ENCODE measurements around the gene EHD1.
A peak's percentile ranks its signal among the peaks of the same experiment; 100 is the strongest.

Gene EHD1

DNA sequence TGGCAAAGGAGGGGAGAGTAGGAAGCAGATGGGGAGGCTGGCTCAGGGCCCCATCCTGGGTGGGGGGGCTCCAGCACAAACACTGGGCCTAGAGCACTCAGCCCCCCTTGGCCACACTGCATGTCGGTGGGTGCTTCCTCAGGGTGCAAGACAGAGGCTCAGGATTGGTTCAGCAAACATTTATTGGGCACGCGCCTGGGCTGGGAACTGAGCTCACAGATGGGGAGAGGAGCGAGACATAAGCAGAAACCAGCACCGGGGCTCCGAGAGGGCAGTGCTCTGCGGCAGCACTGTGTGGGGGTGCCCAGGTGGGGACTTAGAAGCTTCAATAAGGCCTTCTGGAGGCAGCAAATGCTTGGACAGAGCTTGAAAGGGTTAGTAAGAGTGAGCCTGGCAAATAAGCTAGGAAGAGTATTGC, 12.1 kb upstream of the EHD1 start:
- no peak for DNase-seq (ENCODE audit: low spot score)

DNA sequence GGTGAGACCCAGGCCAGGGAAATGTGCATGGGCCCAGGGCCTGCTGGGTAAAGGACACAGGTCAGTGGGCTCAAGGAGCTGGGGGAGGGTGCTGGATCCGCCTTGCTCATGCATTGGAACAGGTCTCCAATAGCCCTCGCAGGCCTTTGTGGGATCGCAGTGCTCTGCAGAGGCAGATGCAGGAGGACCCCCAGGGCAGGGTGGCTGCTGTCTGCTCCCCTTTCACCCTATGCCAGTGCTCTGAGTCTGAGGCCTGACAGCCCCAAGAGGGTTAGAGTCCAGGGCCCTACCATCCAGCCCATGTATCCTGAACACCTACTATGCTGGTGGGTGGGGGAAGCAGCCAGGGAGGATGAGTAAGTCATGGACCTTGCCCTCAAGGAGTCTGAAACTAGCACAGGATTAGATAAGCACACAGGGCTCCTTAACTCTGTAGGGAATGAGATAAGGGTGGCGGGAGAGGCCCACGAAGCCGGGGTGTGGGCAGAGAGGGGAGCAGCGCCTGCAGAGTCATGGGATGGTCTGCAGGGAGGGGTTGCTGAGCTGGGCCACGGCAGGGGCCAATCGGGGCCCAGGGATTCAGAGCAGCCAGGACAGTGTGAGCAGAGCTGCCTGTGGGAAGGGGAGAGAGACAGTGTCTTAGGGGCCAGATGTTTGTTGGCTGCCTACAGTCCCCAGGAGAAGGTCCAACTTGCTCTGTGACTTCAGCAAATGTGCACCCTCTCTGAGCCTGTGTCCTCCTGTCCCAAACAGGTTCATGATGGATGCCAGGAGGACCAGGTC, 10.5 kb upstream of the EHD1 start:
- DNase-seq (ENCODE audit: low spot score): no peak

DNA sequence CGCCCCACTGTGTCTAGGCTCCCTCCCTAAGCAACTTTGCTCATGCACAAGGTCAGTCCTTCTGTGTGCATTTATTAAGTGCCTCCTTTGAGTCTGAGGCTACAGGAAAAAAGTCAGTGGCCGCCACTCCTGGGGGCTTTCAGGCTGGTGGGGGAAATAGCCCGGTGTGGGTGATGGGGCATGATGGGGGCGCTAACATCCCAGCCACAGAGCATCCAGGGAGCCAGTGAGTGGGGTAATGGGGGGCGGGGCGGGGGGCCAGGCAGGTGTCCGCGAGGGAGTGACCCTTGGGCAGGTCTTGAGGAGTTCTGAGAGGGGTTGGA, 9.9 kb upstream of the EHD1 start:
- DNase-seq (ENCODE audit: low spot score): no peak

DNA sequence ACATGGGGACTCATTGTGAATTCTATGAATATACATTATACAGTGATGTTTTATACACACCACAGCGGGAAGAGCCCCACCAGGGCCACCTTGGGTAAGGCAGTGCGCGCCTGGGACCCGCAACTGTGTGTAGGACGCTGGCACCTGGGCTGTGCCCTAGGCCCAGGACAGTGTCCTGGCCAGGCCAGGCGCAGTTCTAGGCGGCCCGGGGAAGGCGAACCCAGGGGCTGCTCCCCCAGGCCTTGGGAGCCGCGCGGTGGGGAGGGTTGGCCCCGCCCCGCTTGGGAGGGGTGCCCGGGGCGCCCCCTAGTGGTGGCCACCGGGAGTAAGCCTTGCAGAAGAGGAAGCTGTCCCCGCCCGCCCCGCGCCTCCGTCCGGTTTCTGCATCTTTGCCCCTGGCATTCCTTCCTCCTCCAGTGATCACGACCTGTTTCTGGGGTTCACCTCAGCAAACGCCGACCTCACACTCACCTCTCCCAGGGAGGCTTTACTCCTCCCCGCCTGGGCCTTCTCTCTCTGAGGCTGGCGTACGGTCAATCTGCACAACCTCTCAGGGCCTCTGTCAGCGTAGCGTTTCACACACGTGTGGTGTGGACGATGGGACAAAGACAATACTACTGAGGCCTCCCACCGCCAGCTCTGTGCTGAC, 9.5 kb upstream of the EHD1 start:
- DNase-seq (ENCODE audit: low spot score): peak; percentile 84

DNA sequence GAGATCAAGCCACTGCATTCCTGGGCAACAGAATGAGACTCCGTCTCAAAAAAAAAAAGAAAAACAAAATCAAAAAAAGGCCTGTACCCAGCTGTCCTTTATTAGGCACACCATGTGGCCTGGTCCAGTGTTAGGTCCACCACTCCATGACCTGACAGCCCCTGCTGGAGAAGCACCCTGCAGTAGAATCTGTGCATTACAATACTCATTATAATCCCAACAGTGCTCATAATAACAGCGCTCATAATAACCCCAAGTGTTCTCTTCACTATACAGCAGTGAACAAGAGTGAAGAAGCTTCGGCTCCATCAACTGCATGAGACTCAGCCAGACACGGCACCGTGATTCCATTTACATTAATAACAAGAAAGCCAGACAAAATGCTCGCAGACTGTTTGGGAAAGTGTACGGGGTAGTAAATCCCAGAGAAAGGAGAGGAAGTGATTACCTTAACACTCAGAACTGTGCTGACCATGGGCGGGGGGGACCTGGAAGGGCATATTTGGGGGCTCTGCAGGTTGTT, 8.9 kb upstream of the EHD1 start:
- DNase-seq (ENCODE audit: low spot score): no peak

DNA sequence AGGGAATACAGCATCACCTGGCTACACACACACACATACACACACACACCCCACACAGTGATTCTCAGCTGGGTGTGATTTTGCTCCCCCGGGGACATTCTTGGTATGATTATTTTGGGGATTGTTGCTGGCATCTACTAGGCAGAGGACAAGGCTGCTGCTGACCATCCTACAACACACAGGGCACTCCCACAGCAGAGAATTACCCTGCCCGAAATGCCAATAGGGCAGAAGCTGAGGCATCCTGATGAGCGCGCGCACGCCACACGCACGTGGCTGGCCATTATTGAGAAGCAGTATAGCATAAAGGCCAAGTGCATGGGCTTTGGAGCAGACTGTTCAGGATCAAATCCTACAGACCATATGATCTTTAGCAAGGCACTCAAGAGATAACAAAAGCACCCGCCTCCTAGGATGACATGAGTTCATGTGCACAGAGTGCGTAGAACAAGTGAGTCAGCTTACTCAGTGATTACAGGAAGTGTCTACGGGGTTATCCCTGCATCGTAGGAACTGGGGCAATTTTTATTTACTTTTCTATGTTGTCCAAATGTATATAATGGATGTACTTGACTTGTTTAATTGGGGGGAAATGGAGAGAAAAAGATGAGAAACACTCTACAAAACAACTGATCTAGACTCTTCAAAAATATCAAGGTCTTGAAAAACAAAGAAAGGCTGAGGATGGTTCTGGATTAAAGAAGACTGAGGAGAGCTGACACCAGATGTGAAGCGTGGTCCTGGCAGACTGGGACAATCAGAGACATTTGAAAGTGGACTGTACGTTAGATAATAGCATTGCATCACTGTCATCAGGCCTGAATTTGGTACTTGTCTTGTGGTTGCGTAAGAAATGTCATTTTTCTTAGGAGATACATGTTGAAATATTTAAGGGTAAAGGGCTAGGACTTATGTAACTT, 7.2 kb upstream of the EHD1 start:
- DNase-seq (ENCODE audit: low spot score): peak; percentile 68

DNA sequence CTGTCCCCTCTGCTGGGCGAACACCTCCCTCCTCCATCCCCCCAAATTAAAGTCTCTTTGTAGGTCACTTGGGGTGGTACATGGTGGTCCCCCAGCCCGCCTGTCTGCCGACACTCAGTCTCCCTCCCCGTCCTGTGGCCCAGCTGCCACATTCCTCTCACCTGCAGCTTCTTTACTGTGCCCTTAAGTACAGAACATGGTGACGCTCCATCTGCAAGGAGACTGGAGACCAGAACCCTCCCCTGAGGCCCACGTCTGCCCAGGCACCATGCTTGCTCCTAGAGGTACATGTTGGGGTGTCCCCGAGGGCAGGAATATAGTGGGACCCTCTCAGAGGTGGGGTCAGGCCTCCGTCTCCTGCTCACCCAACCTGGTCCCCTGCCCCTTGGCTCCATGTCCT, 5.6 kb upstream of the EHD1 start:
- no peak for DNase-seq (ENCODE audit: low spot score)

DNA sequence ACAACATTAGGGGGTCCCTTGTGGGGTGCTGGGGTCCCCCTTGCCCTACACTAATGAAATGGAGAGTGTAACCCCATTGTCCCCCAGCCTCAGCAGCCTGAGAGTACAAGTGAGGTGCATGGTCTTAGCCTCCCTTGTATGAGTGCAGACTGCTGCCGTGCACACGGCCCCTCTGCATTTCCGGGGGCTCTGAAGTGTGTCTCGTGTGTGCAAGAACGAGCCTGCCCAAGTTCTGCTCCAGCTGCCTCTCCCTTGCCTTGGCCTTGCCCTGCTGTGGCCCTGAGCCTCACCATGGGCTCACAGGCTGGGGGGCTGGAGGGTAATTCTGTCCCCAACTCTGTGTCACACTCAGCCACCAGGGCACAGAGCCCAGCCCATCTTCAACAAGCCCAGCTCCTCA, 5.2 kb upstream of the EHD1 start:
- DNase-seq (ENCODE audit: low spot score): no peak

DNA sequence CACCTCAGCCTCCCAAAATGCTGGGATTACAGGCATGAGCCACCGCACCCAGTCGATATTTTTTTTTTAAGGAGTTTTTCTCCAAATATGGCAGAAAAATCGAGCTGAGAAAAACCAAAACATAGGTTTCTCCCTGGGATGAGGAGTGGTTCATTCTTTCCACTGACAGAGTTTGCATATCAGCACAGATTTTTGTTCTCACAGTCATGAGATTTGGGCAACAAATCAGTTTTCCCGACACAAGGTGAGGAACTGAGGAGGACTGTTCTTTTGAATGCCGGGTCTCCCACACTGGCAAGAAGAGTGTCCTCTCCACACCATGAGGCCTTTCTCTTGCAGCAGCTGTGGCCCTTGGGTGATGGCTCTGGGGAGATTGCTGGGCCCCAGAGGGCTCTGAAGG, 3.8 kb upstream of the EHD1 start:
- DNase-seq (ENCODE audit: low spot score): no peak

DNA sequence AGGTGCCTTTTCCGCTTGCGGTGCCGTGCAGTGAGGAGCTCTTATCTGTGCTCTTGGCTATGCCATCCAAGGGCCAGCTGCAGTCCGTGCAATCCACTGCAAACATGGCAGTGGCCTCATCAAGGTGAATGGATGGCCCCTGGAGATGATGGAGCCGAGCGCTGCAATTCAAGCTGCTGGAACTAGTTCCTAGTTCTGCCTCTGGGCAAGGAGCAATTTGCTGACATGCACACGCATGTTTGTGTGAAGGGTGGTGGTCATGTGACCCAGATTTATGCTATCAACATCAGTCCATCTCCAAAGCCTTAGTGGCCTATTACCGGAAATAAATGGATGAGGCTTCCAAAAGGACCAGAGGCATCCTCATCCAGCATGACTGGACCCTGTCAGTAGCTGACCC, 3.1 kb upstream of the EHD1 start:
- DNase-seq (ENCODE audit: low spot score): no peak

DNA sequence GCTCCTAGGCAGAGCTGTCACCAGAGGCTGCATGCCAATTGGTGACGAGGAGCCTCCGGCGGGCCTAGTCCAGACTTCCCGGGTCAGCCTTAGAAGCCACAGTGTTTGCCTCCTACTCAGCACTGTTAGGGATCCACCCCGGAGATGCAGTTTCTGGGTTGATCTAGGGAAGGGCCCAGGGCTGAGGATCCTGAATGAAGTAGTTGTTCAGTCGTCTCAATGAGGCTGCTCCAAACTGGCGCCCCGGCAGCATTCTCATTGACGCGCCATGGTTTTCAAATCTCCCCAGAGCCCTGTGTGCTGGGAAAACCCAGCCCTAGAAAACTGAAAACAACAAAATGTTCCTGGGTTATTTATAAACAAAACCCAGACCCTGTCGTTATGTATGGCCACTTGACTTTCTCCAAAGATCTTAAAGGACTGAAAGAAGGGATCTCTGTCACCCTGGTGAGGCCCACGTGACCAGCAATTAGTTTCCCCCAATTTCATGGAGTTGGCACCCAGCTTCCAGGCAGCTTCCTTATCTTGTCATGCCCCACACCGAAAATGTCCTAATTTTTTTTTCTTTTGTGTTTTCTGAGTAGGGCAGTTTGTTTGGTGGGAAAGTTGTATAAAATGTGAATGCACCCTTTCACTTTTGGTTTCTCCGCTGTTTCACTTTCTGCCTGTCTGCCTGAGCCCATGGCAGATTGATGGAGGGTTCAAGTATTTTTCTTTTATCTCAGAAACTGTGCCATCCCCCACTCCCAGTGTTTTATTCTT, 2.0 kb upstream of the EHD1 start:
- DNase-seq (ENCODE audit: low spot score): no peak

DNA sequence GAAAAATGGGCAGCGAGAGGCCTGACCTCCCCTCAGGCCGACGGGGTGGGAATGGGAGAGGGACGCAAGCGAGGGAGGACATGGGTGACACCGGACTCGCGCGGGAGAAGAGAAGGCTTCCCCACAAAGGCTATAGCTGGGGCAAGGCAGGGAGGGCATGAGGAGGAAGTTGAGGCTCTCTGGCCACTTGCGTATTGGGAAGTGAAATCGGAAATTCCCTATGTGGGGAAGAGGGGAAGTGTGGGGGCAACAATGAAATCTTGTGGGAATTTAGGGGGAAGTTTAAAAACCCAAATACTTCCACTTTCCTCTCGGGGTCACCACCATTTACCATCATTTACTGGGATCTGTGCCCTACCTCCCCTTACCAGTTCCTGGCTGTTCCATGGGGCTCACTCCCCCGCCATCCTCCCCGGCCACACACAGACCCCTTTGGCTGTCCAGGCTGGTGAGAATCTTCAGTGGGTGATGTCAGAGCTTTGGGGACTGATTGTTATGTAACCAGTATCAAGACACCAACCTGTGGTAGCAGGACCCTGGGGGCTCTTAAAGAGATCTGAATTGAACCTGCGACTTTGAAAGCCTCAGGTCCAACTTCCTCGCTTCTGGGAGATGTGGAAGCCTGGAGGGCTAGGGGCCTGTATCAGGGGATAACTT, 951 bp upstream of the EHD1 start:
- no peak for DNase-seq (ENCODE audit: low spot score)

DNA sequence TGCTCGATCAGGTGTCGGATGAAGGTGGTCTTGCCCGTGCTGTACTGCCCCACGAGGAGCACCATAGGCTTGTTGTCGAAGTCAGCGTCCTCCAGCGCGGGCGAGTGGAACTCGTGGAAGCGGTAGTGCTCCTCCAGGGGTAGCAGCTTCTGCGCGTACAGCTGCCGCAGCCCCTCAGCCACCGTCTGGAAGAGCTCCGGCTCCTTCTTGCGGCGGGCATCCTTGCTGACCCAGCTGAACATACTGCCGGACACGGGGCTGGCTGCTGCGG, 263 bp downstream of the EHD1 start:
- DNase-seq (ENCODE audit: low spot score): no peak

DNA sequence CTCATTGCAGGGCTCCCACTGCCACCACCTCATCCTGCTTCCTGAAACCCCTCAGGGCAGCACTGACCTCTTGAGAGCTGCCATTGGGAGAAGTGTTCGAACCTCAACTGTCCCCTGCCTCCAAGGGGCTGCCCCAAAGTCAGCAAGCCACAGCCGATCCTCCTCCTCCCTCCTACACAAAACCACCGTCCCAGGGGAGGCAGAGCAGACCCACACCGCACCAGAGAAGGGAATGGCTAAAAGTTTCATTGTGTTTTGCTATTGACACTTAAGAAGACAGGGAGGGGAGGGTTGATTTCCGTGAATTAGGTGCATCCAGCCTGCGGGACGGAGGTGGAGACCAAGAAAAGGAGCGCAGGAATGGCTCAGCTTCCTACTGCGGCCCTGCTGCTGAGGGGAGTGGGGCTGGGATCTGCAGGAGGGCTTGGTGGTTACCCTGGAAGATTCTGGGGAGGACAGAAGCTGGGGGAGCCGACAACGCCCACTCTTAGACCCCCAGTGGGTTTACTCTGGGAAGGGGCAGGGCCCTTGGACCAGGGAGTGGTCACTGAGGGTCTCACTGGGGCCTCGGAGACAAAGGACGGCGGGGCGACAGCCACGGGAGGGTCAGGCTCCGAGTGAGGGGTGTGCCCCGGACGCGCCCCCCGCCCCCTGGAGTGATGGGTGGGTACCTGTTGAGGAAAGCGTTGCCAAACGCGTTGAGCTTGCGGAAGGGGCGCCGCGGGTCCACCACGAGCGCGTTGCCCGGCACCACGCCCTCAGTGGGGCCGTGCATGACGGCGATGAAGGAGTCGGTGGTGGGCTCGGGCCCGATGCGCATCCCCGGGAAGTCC, 815 bp downstream of the EHD1 start:
- DNase-seq (ENCODE audit: low spot score): no peak

DNA sequence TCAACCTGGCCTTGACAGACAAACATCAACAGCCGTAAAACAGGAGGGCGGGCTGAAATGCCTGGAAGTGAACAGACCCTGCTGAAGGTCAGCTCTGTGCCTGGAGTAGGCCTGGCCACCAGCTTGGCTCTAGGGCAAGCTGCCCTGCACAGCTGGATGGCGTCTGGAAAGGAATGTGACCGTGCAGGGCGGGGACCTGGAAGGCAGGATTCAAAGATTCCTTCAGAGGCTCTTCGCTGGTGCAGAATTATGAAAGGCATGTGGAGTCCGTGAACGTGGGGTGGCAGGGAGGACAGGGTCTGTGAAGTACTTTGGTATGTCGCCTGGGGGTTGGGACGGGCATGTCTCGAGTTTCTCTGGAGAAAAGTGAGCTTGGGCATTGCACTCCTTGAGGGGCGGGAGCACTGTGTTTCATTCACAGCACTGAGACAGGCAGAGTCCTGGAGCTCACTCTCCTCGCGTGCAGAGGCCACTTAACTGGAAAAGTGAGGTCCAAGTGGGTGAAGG, 1.5 kb downstream of the EHD1 start:
- DNase-seq (ENCODE audit: low spot score): no peak

DNA sequence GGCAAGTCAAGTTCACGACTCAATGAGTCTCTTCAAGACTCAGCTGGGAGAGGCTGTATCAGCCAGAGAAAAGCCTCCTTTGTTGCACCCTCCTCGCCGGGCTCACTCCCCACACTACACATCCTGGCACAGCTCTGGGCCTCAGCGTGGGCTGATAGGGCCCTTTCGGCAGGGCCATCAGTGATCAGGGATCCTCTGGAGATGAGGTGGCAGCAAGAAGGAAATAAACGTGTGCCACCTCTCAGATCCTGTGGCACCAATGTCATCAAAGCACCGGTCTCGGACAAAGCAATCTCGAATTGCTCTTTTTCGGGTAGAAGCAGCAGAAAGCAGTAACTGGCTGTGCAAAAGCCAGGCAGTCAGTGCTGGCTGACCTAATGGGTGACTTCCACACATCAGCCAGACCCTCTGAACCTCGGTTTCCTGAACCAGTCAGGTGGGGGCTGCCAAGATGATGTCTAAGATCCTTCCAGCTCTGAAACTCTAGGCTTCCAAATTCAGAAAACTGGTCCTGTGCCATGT, 2.1 kb downstream of the EHD1 start:
- DNase-seq (ENCODE audit: low spot score): no peak

DNA sequence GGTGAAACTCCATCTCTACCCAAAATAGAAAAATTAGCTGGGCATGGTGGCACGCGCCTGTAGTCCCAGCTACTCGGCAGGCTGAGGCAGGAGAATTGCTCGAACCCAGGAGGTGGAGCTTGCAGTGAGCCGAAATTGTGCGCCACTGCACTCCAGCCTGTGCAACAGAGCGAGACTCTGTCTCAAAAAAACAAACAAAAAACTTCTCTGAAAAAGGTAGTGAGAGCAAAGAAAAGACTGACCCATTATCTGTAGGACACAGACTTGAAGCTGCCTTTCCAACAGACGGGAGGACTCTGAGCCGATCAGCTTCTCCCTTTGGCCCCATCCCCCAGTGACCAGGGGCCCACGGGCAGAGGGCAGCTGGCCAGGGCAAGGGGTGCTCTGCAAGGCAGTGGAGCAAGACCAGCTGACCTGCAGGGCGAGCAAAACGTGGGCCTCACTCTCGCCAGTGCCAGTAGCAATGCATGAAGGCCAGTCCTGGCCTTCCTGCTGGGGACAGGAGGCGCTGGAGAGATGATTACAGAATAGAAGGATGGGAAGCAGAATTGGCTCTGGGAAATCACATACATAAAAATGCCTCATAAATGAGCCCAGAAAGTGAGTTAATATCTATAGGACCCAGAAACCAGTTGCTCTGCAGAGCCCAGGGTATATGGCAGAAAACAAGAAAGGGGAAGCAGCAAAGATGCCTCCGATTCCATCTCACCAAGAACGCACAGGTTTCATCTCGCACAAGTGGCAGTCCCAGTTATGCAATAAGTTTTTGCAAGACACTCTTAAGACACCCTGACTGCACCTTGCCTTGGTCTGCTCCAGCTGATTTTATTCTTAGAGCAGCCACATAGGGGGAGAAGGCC, 2.8 kb downstream of the EHD1 start:
- DNase-seq (ENCODE audit: low spot score): no peak

DNA sequence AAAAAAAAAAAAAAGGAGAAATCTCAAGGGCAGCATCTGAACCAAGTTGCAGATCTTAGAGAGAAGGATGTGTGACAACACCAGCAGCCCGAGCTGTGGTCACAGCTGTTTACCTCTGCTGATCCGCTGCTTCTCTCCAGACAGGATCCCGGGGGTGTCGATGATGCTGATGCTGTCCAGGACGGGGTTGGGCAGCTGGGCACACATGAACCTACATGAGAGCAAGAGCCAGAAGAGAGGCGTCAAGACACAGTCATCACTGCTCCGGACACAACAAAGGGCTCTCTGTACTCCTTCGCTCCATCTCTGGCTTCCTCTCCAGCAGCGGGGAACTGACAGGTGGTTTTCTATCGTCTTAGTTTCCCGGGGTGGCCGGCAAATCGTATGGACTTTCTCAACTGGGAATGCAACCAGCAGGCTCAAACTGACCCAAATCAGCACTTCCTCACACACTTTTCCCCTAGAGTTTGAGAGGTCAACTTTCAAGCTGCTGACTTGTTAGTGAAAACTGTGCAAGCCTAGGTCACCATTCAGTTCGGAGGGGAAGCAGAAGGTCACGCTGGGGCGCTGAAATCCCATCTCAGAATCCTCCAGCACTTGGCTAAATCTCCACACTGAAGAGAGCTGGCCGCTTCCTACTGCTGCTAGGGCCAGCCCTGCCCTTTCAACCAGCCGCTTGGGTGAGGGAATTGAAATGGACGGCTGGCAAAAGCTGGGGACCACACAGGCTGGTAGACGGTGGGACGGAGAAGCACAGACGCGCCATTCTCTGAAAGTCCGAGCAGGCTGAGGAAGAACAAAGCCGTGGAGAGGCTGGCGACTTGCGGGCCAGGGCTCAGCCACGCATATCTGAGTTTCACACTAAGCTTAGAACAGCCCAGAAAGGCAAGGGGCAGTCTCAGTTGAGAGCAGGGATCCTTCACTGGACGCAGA, 3.8 kb downstream of the EHD1 start:
- no peak for DNase-seq (ENCODE audit: low spot score)

Data from CD4-positive, alpha-beta T cell treated with Interleukin-15 for 4 hours (primary cell).